Brain microvascular endothelial cell (primary cell): ENCODE data around the gene HNF4A.

Experiments used
- DNase-seq: peaks from one replicate; pipeline ENCODE4 v3.0.0-alpha.2; 2020
- H3K27ac ChIP-seq: fragments of 250-450 bp; sonication (Bioruptor Pico); 2 replicates; pipeline ENCODE4 v1.5.1; 2020; ENCODE audit warnings: mild to moderate bottlenecking, moderate library complexity
- H3K27me3 ChIP-seq: fragments of 250-450 bp; sonication (Bioruptor Pico); replicated peaks from 2 replicates; pipeline ENCODE4 v1.5.1; 2020; ENCODE audit warnings: mild to moderate bottlenecking
- H3K36me3 ChIP-seq: fragments of 250-450 bp; sonication (Bioruptor Pico); replicated peaks from 2 replicates; pipeline ENCODE4 v1.5.1; 2020; ENCODE audit warnings: mild to moderate bottlenecking
- H3K4me3 ChIP-seq: 2 replicates; pipeline ENCODE4 v1.5.1; 2011; ENCODE audit warnings: low read depth, mild to moderate bottlenecking, control low read depth, low read length, moderate library complexity
- in situ Hi-C: cut with HindIII; loops from 2 replicates; pipeline ENCODE4 v1.10.0; 2017; ENCODE audit warnings: low sequenced_read_pairs, low pct_ligation_motif_present
- TF ChIP-seq, protein P1 (sequence below): IDR thresholded peaks from 2 replicates; pipeline ENCODE4 v1.5.1; 2011; ENCODE audit warnings: low read depth, mild to moderate bottlenecking, moderate library complexity, low read length, control low read depth, inconsistent platforms; ENCODE audit errors: missing control alignments

HNF4A gene

GRCh38 chr20:44464514-44464913, 109.0 kb downstream of the HNF4A start:
- no peak for DNase-seq

GRCh38 chr20:44465001-44465560, 109.6 kb downstream of the HNF4A start:
- Histone ChIP-seq H3K4me3 (no peak overlapping the region), H3K27me3 (no peaks in the 10 kb centered on the region), H3K27ac (no peak overlapping the region), H3K36me3 (no peaks in the 10 kb centered on the region)
- TF ChIP-seq, protein P1, sequence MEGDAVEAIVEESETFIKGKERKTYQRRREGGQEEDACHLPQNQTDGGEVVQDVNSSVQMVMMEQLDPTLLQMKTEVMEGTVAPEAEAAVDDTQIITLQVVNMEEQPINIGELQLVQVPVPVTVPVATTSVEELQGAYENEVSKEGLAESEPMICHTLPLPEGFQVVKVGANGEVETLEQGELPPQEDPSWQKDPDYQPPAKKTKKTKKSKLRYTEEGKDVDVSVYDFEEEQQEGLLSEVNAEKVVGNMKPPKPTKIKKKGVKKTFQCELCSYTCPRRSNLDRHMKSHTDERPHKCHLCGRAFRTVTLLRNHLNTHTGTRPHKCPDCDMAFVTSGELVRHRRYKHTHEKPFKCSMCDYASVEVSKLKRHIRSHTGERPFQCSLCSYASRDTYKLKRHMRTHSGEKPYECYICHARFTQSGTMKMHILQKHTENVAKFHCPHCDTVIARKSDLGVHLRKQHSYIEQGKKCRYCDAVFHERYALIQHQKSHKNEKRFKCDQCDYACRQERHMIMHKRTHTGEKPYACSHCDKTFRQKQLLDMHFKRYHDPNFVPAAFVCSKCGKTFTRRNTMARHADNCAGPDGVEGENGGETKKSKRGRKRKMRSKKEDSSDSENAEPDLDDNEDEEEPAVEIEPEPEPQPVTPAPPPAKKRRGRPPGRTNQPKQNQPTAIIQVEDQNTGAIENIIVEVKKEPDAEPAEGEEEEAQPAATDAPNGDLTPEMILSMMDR: no peak
- DNase-seq: no peak
- in situ Hi-C loops: no loop called here

More at GRCh38 chr20:44464514-44464913, 109.0 kb downstream of the HNF4A start:
- no peak overlapping the region for H3K27ac ChIP-seq
- no peaks in the 10 kb centered on the region for H3K36me3 ChIP-seq
- in situ Hi-C loops: no loop called here
- no peaks in the 10 kb centered on the region for H3K27me3 ChIP-seq
- TF ChIP-seq, protein P1: no peak
- H3K4me3 ChIP-seq: no peak overlapping the region

GRCh38 chr20:44467289-44467883, 111.9 kb downstream of the HNF4A start:
- TF ChIP-seq, protein P1: no peak
- no peaks in the 10 kb centered on the region for H3K36me3 ChIP-seq
- in situ Hi-C loops: no loop called here
- DNase-seq: peak; percentile 16
- no peak overlapping the region for H3K27ac ChIP-seq
- H3K27me3 ChIP-seq: no peaks in the 10 kb centered on the region
- H3K4me3 ChIP-seq: no peak overlapping the region

- TF ChIP-seq, protein P1: no peak
- H3K27ac ChIP-seq: no peak overlapping the region
- H3K36me3 ChIP-seq: no peaks in the 10 kb centered on the region
- H3K4me3 ChIP-seq: no peak overlapping the region
- H3K27me3 ChIP-seq: no peaks in the 10 kb centered on the region
- in situ Hi-C loops: no loop called here
- no peak for DNase-seq
Observed at GRCh38 chr20:44468044-44468782, 112.7 kb downstream of the HNF4A start.

DNA sequence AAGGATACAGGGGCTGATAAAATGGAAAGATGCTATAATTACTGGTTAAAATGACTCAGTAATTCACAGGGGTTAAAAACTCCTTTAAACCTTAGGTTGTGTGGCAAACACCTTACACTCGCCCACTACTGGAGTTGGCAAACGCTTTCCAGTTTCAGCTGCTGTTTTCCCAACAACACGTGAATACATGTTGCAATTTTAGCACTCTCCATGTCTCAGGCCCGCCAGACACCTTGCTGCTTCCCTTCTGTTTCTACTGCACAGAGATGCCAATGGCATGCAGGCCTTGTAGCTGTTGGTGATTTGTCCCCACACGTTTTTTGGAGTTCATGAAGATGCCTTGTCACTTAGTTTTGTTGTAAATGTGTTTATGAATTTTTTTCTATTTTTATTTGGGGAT, 114.8 kb downstream of the HNF4A start:
- Histone ChIP-seq H3K4me3 (no peak overlapping the region), H3K36me3 (no peaks in the 10 kb centered on the region), H3K27me3 (no peaks in the 10 kb centered on the region), H3K27ac (no peak overlapping the region)
- no peak for DNase-seq
- in situ Hi-C loops: no loop called here
- TF ChIP-seq, protein P1: no peak
